ENCODE results near the gene POF1B. TPM values are rescaled to one million over a fixed set of nuclear protein-coding genes. Genes with fewer than 3 reads are reported as not detected.

POF1B gene
- total and polyA plus RNA-seq, 2 donors (not counting 1 experiment from before 2014, with no cell fraction given): not detected

Other genes with a start within 250 kb of the POF1B start
- gene SATL1, start 135.9 kb downstream of the POF1B start, total RNA-seq: not detected in 2 replicates
- gene SATL1, start 135.9 kb downstream of the POF1B start, polyA plus RNA-seq: not detected in 2 replicates
- 0.50 and 1.0 TPM in 2 replicates for gene ZNF711, start 135.7 kb downstream of the POF1B start, total RNA-seq
- gene ZNF711, start 135.7 kb downstream of the POF1B start, polyA plus RNA-seq: 0.42 and 0.52 TPM in 2 replicates

Data from fibroblast of lung (primary cell).